ENCODE measurements around the gene GNG14.

- TF ChIP-seq POLR2AphosphoS5 (IDR thresholded peaks at IDR 0.05; ENCODE audit: low read depth, low read length) = no peak
- no peak for TF ChIP-seq POLR2A (IDR thresholded peaks at IDR 0.05; ENCODE audit: low read depth, low read length)
Observed at GRCh38 chr19:12665671-12666264, 22.0 kb upstream of the GNG14 start.
